ENCODE measurements around the gene IFNLR1.

IFNLR1 gene

DNA sequence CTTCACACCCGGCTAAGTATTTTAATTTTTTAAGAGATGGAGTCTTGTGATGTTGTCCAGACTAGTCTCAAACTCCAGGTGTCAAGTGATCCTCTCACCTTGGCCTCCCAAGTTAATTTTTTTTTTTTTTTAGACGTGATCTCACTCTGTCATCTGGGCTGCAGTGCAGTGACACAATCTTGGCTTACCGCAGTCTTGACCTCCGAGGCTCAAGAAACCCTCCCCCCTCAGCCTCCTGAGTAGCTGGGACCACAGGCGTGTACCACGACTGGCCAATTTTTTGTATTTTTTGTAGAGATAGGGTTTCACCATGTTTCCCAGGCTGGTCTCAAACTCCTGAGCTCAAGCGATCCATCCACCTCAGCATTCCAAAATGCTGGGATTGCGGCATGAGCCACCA is 11.7 kb upstream of the IFNLR1 start:
- TF ChIP-seq GATA3 (IDR thresholded peaks at IDR 0.05; ENCODE audit: low read depth, low read length) (no peak), GATA2 (IDR thresholded peaks at IDR 0.05; ENCODE audit: low read depth, low read length) (no peak)

- no peak for TF ChIP-seq GATA2 (IDR thresholded peaks at IDR 0.05; ENCODE audit: low read depth, low read length)
- TF ChIP-seq GATA3 (IDR thresholded peaks at IDR 0.05; ENCODE audit: low read depth, low read length), result no peak
These were observed 8.8 kb upstream of the IFNLR1 start for GRCh38 chr1:24195874-24196273.

GRCh38 chr1:24195136-24195535 is 8.0 kb upstream of the IFNLR1 start:
- TF ChIP-seq GATA3 (IDR thresholded peaks at IDR 0.05; ENCODE audit: low read depth, low read length), result no peak
- TF ChIP-seq GATA2 (IDR thresholded peaks at IDR 0.05; ENCODE audit: low read depth, low read length), result no peak

DNA sequence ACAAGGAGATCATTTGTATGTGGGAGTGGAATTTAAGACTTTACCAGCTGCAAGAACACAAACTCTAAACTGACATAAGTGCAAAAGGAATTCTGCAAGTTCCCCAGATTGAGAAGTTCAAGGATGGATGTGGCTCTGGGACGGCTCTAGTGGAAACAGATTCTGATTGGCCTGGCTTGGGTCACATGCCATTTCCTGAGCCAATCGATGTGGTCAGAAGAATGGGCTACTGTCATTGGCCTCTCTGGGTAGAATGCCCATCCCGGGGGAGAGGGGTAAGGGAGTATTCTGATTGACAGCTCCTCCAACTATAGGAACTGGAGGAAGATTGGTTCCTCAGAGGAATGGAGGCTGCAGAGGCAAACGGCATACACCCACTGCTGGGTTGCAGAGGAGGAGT is 6.0 kb upstream of the IFNLR1 start:
- no peak for TF ChIP-seq GATA3 (IDR thresholded peaks at IDR 0.05; ENCODE audit: low read depth, low read length)
- TF ChIP-seq GATA2 (IDR thresholded peaks at IDR 0.05; ENCODE audit: low read depth, low read length), result no peak

DNA sequence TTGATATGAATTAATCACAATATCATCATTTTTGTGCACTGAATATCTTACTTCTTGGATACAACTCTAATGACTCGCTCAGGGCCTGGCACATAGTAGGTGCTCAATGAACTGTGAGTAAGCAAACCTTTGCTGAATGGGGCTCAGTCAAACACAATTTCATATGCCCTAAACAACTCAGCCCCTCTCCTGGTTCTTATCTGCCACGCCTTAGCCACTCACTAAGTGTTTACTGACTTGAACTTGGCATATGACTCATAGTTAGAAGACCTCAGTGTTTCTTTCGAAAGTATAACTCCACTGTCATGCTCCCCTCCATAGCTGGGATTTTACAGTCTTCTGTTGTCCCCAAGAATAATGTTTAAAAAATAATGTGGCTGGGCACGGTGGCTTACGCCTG is 4.8 kb upstream of the IFNLR1 start:
- no peak for TF ChIP-seq GATA3 (IDR thresholded peaks at IDR 0.05; ENCODE audit: low read depth, low read length)
- TF ChIP-seq GATA2 (IDR thresholded peaks at IDR 0.05; ENCODE audit: low read depth, low read length), result no peak

GRCh38 chr1:24190983-24191461 is 3.9 kb upstream of the IFNLR1 start:
- TF ChIP-seq GATA3 (IDR thresholded peaks at IDR 0.05; ENCODE audit: low read depth, low read length), result no peak
- no peak for TF ChIP-seq GATA2 (IDR thresholded peaks at IDR 0.05; ENCODE audit: low read depth, low read length)

- TF ChIP-seq GATA3 (IDR thresholded peaks at IDR 0.05; ENCODE audit: low read depth, low read length) (no peak), GATA2 (IDR thresholded peaks at IDR 0.05; ENCODE audit: low read depth, low read length) (no peak)
These were observed 2.4 kb upstream of the IFNLR1 start for GRCh38 chr1:24189528-24189927.

- TF ChIP-seq GATA3 (IDR thresholded peaks at IDR 0.05; ENCODE audit: low read depth, low read length) (no peak), GATA2 (IDR thresholded peaks at IDR 0.05; ENCODE audit: low read depth, low read length) (no peak)
These were observed 437 bp downstream of the IFNLR1 start for GRCh38 chr1:24186711-24186992.

DNA sequence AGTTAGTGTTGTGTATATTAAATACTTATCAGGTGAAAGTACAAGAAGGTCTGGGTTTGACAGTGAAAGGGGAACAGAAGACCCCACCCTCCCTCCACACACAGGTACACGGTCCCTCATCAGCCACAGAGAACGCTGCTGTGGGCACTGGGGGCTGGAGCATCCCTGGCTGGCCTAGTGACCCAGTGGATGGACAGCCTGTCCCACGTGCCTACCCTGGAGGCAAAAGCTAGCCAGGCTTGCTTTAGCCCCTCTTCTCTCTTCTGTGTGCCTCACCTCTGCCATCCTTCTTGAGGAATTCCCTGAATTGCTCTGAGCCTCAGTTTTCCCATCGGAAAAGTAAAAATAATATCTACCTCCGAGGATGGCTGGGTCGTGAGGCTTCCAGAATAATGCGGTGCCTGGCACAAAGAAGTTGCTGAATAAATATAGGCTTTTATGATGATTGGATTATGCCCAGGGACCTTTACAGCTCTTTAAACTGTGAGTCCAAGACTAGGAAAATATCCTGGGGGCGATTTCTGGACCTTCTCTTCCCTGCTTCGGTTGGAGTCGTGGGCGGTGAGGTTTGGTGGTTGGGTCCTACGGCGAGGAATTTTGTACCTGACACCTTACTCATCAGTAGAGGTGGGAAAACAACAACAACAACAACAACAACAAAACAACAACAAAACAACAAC is 918 bp downstream of the IFNLR1 start:
- TF ChIP-seq GATA3 (IDR thresholded peaks at IDR 0.05; ENCODE audit: low read depth, low read length), result no peak
- no peak for TF ChIP-seq GATA2 (IDR thresholded peaks at IDR 0.05; ENCODE audit: low read depth, low read length)

- no peak for TF ChIP-seq GATA2 (IDR thresholded peaks at IDR 0.05; ENCODE audit: low read depth, low read length)
- no peak for TF ChIP-seq GATA3 (IDR thresholded peaks at IDR 0.05; ENCODE audit: low read depth, low read length)
These were observed 2.0 kb downstream of the IFNLR1 start for GRCh38 chr1:24185076-24185475.

DNA sequence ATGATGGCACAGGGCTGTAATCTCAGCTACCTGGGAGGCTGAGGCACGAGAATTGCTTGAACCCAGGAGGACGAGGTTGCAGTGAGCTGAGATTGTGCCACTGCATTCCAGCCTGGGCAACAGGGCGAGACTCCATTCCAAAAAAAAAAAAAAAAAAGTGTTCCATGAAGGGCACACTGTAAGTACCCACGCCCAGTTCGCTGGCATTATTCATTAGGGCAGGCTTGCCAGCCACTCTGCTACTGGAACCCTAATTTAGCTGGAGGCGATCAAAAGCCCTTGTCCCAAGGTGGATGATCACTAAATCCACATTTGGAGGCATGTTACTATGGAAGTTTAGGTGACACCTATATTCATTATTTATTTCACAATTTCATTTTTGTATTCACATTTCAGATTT is 5.0 kb downstream of the IFNLR1 start:
- TF ChIP-seq GATA2 (IDR thresholded peaks at IDR 0.05; ENCODE audit: low read depth, low read length) (no peak), GATA3 (IDR thresholded peaks at IDR 0.05; ENCODE audit: low read depth, low read length) (no peak)

DNA sequence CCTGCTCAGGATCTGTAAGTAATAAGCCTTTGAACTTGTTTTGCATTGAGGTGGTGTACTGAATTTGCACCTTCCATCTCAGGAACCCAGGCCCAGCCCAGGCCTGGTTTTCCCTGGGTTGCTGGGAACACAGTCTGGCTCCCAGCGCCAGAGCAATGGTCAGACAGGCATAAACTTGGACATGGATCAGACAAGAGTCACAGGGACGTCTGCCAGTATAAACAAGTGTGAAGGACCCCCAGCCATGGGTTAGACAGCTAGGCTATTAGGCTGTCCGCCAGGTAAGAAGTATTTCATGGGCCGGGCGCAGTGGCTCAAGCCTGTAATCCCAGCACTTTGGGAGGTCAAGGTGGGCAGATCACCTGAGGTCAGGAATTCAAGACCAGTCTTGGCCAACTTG is 5.5 kb downstream of the IFNLR1 start:
- TF ChIP-seq GATA3 (IDR thresholded peaks at IDR 0.05; ENCODE audit: low read depth, low read length) (no peak), GATA2 (IDR thresholded peaks at IDR 0.05; ENCODE audit: low read depth, low read length) (no peak)

DNA sequence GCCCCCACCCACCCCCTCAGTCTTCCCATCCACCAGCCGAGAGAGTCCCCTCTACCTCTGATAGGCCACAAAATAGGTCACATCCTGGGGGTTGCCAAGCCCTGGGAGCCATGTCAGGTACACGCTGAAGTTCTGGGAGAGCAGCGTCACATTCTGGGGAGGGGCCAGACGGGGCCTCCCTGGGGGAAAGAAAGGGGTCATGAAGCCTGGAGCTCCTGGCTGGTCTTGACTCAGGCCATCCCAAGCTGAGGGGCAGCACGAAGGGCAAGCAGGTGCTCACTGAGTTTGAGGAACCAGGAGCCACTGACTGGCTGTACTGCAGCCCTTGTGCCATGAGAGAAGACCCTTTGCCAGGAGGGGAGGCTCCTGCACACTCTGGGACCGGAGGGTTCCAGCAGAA is 6.4 kb downstream of the IFNLR1 start:
- TF ChIP-seq GATA3 (IDR thresholded peaks at IDR 0.05; ENCODE audit: low read depth, low read length) (no peak), GATA2 (IDR thresholded peaks at IDR 0.05; ENCODE audit: low read depth, low read length) (no peak)

DNA sequence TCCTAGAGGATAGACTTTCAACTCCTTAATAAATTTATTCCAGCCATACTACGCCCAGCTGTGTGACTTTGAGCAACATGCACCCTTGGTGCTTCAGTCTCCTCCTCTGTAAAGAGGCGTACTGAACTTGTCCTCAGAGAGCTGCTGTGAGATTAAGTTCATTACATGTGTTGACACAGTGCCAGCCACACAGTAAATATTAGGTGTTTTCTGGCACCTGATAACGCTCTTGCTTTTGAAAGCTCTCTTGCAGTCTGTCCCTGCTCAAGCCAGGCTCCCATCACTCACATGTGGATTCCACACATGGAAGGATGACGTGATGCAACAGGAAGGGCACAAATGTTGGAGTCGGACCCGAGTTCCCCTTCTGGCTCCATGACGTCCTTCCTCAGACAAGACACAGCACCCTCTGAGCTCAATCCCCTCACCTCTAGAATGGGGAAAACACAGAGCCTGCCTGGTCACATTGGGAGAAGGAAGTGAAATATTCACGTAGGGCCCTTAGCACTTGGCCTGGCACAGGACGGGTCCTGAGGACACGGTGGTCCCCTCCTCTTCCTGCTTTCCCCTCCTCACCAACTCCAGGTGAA is 7.7 kb downstream of the IFNLR1 start:
- TF ChIP-seq GATA2 (IDR thresholded peaks at IDR 0.05; ENCODE audit: low read depth, low read length), result no peak
- TF ChIP-seq GATA3 (IDR thresholded peaks at IDR 0.05; ENCODE audit: low read depth, low read length), result no peak

DNA sequence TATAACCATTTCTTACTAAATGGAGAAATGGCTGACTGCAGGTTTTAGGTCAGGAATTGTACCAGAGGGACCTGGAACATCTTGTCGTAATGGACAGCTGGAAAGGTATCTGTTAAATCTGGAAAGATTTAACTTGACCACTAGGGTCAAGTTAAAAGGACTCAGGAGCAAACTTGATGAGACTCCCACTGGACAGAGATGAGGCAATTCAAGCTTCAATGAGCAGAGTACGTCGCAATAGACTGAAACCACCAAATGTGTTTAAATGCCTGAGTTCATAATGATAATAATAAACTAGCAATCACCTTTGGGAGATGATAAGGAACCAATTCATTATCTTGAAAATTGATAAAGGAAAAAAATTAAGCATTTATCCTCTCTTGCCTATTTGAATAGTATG is 8.7 kb downstream of the IFNLR1 start:
- TF ChIP-seq GATA2 (IDR thresholded peaks at IDR 0.05; ENCODE audit: low read depth, low read length) (no peak), GATA3 (IDR thresholded peaks at IDR 0.05; ENCODE audit: low read depth, low read length) (no peak)

DNA sequence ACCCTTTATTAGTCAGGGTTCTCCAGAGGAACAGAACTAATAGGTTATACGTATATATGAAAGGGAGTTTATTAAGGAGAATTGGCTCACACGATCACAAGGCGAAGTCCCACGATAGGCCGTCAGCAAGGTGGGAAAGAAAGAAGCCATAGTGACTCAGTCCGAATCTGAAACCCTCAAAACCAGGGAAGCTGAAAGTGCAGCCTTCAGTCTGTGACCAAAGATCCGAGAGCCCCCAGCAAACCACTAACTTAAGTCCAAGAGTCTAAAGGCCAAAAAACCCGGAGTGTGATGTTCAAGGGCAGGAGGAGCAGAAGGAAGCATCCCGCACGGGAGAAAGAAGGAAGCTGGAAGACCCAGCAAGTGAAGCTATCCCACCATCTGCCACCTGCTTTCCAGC is 9.9 kb downstream of the IFNLR1 start:
- no peak for TF ChIP-seq GATA3 (IDR thresholded peaks at IDR 0.05; ENCODE audit: low read depth, low read length)
- no peak for TF ChIP-seq GATA2 (IDR thresholded peaks at IDR 0.05; ENCODE audit: low read depth, low read length)

Data from SH-SY5Y (cell line).